Inflammatory macrophage treated with lipopolysaccharide for 4 hours (primary cell): ENCODE measurements around the gene SLC10A3.

Source experiments
- DNase-seq: peaks from one replicate; pipeline ENCODE4 v3.0.0-alpha.2; 2020

Gene SLC10A3

GRCh38 chrX:154460326-154460725, 30.1 kb downstream of the SLC10A3 start:
- no peak for DNase-seq

- no peak for DNase-seq
These were observed 30.6 kb downstream of the SLC10A3 start for GRCh38 chrX:154459832-154460231.

DNA sequence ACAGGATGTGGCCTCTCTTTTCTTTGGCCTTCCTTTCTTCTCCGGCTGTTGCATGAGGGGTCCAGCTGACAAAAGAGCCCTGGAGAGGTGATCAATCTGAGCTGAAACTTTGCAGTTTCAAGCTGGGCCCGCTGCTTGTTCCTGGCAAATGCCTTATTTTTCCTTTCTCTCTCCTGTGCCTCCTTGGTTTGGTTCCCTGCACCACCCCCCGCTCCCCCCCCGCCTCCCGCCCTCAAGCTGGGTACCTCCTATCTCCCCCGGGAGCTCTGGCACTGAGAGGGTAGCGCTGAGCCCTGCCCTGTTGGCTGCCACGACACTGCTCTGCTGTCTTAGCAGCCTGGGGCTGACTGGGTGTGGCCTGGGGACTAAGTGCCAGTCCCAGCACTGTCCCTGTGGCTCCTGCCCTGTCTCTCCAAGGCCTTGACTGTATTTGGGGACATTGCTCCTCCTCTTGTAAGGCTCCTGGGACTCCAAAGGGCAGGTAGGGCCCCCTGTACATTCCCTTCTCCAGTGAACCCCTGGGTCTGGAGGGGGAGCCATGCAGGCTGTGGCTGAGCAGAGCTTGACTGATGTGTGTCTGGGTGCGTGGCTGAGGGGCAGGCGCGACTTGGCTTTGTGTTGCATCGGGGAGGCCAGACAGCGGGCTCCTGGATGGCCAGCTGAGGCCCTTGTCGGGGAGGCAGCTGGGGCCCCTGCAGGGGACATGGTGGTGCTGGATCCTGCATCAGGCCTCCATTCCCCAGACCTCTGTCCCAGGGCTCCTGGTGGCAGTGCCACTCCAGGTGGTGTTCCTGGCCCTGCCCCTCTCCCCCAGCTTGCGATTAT, 31.3 kb downstream of the SLC10A3 start:
- peak; percentile 16 for DNase-seq

DNA sequence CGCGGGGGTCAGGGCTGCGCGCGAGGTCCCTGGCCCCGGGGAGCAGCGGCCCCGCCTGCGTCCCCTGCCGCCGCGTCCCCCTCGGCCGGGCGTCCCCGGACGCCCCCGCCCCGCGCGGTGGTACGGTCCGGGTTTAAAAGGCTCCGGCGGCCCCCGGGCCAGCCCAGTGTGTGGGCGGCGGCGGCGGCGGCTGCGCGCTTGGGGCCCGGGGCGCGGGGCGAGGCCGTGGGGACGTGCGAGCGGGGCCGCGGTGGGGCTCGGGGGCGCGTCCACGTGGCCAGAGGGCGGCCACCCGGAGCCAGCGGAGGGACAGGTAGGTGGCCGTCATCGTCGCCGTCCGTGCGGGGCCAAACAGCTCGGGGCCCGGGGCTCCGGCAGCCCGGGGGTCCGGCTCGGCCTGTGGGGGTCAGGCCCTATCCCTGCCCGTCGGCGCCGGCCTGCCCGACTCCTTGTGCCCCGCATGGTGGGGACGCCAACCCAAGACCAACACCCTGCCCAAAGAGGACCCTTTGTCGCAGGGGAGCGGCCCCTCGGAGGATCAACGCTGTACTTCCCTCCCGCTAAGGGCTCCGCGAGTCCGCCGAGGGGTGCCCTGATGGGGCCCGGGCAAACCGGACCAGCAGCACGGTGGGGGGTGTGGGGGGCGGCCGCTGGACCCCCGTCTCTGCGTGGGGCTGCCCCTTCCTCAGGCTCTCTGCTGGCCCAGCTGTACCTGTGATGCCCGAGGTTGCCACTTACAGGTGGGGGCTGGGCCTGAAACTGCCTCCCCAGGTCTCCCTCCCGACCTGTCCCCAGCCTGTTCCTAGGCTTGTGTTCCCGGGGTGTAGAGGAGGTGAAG, 32.1 kb downstream of the SLC10A3 start, which contains the start of gene PLXNA3:
PLXNA3 (plus strand) TSS at position 166 of the 838 bp plus-strand sequence. CDS start 1,903 bp downstream, outside the sequence.
- peak; percentile 45 for DNase-seq

- peak; percentile 32 for DNase-seq
These were observed 32.8 kb downstream of the SLC10A3 start for GRCh38 chrX:154457491-154458115.

DNA sequence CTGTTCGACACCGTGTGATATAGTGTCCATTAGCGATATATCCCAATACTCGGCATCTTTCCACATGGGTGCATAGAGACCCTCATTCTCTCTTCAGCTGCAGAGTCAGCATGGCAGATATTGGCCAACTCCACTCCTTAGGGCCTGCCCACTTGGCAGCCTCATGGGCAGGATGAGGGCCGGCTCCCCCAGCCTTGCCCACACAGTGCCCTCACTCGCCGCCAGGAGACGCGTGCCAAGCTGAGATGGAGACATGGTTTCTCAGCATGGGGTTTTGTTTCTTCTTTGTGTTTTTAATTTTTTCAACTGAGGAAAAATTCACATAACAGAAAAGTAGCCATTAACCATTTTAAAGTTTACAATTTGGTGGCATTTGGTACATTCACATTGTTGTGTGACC, 37.6 kb downstream of the SLC10A3 start:
- no peak for DNase-seq

DNA sequence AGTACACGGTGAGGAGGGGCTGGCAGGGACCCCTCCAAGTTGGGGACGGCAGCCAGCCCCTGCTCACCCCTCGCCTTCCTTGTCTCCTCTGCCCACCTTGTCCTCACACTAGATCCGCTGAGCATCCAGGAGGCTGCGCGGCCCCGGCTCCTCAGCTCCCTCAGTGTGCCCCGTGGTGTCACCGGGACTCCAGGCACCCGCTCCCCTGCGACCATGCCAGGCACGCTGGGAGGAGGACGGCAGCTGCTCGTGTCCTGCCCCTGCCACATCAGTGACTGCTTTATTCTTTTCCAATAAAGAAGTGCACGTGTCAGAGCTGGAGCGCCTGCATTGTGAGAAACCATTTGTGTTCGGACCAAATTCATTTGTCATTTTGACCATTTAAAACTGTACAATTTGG, 40.1 kb downstream of the SLC10A3 start:
- no peak for DNase-seq

GRCh38 chrX:154449618-154450017, 40.8 kb downstream of the SLC10A3 start:
- DNase-seq, result no peak

- DNase-seq, result no peak
These were observed 41.9 kb downstream of the SLC10A3 start for GRCh38 chrX:154448484-154448883.

DNA sequence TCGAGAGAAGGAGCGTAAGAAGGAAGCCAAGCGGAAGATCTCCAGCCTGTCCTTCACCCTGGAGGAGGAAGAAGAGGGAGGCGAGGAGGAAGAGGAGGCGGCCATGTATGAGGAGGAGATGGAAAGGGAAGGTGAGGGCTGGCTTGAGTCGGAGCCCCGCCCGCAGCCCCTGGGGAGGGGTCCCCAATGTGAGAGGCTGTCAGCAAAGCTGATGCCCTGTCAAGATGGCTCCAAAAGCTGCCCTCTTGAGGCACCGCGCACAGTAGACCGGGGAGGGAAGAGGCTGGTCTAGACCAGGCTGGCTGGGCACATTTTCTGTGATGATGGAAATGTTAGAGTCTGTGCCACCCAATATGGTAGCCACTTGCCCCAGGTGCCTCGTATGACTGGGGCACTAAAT, 44.0 kb downstream of the SLC10A3 start:
- no peak for DNase-seq

DNA sequence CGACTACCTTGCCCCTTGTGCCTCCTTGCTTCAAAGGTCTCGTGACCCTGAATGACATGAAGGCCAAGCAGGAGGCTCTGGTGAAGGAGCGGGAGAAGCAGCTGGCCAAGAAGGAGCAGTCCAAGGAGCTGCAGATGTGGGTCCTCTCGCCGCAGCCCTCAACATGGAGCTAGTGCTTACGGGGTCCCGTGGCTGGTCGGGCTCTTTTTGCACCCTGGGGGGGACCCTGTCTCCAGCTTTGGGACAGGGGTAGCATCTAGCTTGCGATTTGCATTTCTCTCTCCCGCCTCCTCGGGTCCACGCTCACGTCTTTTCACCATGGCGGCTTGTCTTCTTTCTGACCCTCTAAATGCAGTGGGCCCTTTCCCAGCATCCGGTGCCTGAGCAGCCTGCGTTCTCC, 44.7 kb downstream of the SLC10A3 start:
- DNase-seq, result no peak

DNA sequence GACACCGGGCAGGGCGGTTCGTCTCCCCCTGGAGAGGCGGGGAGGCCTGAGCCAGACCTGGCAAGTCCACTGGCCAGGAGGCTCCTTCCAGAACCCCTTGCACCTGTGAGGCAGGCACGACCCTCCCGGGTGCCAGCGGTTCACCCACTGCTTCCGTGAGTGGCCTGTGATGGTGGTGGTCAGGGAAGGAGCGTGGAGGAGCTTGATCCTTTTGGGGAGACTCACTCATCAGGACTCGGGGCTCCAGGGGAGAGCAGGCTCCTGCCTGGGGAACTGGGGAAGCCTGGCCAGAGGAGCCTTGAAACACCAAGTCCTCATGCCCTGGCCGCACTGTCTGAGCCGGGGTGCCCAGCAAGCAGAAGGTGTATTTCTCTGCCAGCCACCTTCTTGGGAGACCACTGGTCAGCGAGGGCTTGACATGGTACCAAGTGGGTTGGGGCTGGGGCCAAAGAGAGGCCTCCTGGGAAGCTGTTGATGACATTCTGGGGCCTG, 45.6 kb downstream of the SLC10A3 start:
- no peak for DNase-seq

GRCh38 chrX:154443992-154444754, 46.3 kb downstream of the SLC10A3 start, which contains the start of gene FAM50A:
Gene FAM50A (plus strand): TSS chrX:154444141. CDS start chrX:154444236, 95 bp downstream.
- peak; percentile 79 for DNase-seq

GRCh38 chrX:154443479-154443910, 46.9 kb downstream of the SLC10A3 start:
- no peak for DNase-seq

DNA sequence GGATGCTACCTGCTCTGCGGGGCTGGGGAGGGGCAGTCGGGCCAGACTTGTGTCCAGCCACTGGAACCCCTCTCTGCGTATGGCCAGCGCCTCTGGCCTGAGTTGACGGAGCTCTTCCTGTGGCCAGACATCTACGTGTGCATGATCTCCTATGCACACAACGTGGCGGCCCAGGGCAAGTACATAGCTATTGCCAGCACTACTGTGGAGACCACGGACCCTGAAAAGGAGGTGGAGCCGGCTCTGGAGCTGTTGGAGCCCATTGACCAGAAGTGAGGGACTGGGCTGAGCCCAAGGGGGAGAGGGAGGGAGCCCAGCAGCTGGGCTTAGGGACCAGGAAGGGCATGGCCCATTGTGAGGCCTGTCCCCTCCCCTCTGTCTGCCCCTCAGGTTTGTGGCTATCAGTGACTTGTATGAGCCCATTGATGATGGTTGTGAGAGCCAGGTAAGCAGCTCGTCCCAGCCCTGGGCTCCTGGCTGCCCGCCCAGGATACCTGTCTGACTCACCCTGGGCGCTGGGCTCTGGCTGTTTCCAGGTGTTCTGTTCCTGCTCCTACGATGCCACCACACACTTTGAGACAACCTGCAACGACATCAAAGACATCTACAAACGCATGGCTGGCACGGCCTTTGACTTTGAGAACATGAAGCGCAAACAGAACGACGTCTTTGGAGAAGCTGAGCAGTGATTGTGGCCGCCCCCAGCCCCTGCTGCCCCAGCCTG, 48.3 kb downstream of the SLC10A3 start:
- DNase-seq, result no peak

DNA sequence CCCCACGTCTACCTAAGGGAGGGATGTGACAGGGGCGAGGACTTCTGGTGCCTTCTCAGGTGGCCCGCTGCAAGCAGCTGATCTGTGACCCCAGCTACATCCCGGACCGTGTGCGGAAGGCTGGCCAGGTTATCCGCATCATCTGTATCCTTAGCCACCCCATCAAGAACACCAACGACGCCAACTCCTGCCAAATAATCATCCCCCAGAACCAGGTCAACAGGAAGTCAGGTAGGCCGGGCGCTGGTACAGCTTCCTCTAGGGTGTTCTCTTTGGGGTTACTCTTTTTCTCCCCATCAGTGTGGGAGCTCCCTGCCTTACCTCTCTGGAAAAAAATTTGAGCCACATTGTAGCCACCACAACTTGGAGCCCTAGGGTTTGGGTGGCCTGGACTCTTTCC, 48.9 kb downstream of the SLC10A3 start:
- no peak for DNase-seq

DNA sequence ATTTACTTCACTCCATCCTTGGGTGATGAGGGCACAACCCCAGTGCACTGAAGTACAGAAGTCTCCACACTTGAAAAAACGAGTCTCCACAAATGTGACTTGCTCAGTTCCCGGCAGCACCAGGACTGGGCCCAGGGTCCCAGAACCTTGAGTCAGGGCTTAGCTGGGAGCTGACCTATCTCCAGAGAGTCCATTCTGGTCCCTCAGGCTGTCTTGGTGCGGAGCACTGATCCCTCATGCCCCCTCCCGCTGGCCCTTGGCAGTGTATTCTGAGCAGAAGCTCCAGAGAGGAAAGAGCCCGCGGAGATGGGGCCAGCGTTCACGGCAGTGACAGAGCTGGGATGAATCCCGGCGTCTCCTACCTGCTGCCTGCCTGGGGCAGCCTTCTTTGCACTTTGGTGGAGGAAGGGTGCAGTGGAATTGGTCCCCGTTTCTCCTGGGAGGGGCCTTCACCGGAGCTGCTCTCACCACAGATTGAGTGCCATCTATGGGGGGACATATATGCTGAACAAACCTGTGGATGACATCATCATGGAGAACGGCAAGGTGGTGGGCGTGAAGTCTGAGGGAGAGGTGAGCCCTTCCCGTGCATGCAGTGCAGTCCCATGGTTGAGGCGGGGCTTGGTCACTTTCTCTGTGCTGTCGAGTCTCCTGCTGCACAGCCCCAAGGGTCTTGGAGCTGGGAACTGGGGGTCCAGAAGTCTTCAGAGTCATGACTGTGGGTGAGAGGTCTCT, 49.6 kb downstream of the SLC10A3 start:
- DNase-seq, result no peak

DNA sequence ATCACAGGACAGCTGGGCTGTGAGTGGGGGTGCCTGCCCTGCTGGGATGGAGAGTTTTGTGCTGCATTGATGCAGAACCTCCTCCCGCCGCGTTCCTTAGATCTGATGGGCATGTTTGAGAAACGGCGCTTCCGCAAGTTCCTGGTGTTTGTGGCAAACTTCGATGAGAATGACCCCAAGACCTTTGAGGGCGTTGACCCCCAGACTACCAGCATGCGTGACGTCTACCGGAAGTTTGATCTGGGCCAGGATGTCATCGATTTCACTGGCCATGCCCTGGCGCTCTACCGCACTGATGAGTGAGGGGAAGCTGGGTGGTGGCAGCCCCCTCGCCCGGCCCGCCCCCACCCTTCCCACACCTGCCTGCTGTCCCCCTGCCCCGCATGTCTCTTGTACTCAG, 50.6 kb downstream of the SLC10A3 start:
- DNase-seq, result no peak

- no peak for DNase-seq
These were observed 52.2 kb downstream of the SLC10A3 start for GRCh38 chrX:154437971-154438893.
